Spleen (tissue), 7 donors: Measurements from ENCODE around the gene PKD1L1.

ENCODE experiments used
- POLR2A ChIP-seq, 3 donors: fragments of 450-650 bp; IDR thresholded peaks; one replicate each; pipeline ENCODE4 v1.5.1; 2017; ENCODE audit warnings: antibody characterized with exemption in 3 of 3, mild to moderate bottlenecking in 1 of 3
- TF ChIP-seq, protein P1 (sequence below), 11 experiments: fragments of 200-600 bp in 7 of 11; fragments of 450-650 bp in 4 of 11; sonication (generic) in 4 of 11; IDR thresholded peaks in 8 of 11; conservative IDR thresholded peaks in 3 of 11; 1 replicate in 7 of 11; 2 replicates in 4 of 11; pipeline versions ENCODE4 v1.4.0 to v1.8.0; 2016 to 2021; ENCODE audit warnings: antibody characterized with exemption in 11 of 11, inconsistent platforms in 4 of 11, mild to moderate bottlenecking in 1 of 11
- donor health status: DM: no; HTN: no; CAD: no; lungs with moderate emphysema.
- donor health status: DM: no; HTN: no; CAD: no.
- donor health status: DM: no; HTN: no; CAD: no.

GRCh38 chr7:47951374-47951773, 3.1 kb upstream of the PKD1L1 start:
- TF ChIP-seq, protein P1, sequence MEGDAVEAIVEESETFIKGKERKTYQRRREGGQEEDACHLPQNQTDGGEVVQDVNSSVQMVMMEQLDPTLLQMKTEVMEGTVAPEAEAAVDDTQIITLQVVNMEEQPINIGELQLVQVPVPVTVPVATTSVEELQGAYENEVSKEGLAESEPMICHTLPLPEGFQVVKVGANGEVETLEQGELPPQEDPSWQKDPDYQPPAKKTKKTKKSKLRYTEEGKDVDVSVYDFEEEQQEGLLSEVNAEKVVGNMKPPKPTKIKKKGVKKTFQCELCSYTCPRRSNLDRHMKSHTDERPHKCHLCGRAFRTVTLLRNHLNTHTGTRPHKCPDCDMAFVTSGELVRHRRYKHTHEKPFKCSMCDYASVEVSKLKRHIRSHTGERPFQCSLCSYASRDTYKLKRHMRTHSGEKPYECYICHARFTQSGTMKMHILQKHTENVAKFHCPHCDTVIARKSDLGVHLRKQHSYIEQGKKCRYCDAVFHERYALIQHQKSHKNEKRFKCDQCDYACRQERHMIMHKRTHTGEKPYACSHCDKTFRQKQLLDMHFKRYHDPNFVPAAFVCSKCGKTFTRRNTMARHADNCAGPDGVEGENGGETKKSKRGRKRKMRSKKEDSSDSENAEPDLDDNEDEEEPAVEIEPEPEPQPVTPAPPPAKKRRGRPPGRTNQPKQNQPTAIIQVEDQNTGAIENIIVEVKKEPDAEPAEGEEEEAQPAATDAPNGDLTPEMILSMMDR (IDR thresholded peaks at IDR 0.05 in 8 of 11, conservative IDR thresholded peaks at IDR 0.05 in 3 of 11) = no peak
- no peak for TF ChIP-seq POLR2A (IDR thresholded peaks at IDR 0.05)
